Spleen (tissue), 11 donors: ENCODE results near the gene MAP3K19. TPM values are rescaled to one million over a fixed set of nuclear protein-coding genes. Genes with fewer than 3 reads are reported as not detected.

Source experiments
- DNase-seq: peaks from one replicate; pipeline ENCODE4 v3.0.0-alpha.2; 2020
- H3K27ac ChIP-seq, 8 donors: fragments of 200-600 bp; sonication (generic) in 7 of 8; 1 replicate in 4 of 8; 2 replicates in 4 of 8; pipeline versions ENCODE4 v1.5.0 to v1.8.0; 2016 to 2021; ENCODE audit warnings: inconsistent platforms in 4 of 8, mild to moderate bottlenecking in 4 of 8, moderate library complexity in 1 of 8
- H3K27me3 ChIP-seq, 7 donors: fragments of 200-600 bp; sonication (generic) in 6 of 7; replicated peaks in 1 of 7; 1 replicate in 4 of 7; 2 replicates in 3 of 7; pipeline versions ENCODE4 v1.5.0 to v1.8.0; 2016 to 2021; ENCODE audit warnings: inconsistent platforms in 3 of 7, mild to moderate bottlenecking in 1 of 7
- H3K36me3 ChIP-seq, 6 donors: fragments of 200-600 bp; sonication (generic) in 5 of 6; 1 replicate in 4 of 6; 2 replicates in 2 of 6; pipeline versions ENCODE4 v1.5.0 to v1.8.0; 2016 to 2021; ENCODE audit warnings: inconsistent platforms in 2 of 6
- H3K4me1 ChIP-seq, 6 donors: fragments of 200-600 bp; sonication (generic) in 5 of 6; 1 replicate in 3 of 6; 2 replicates in 3 of 6; pipeline versions ENCODE4 v1.5.0 to v1.8.0; 2016 to 2021; ENCODE audit warnings: inconsistent platforms in 3 of 6
- H3K4me3 ChIP-seq, 8 donors: fragments of 200-600 bp; sonication (generic) in 7 of 8; 1 replicate in 4 of 8; 2 replicates in 4 of 8; pipeline versions ENCODE4 v1.5.0 to v1.8.0; 2016 to 2021; ENCODE audit warnings: inconsistent platforms in 4 of 8, mild to moderate bottlenecking in 4 of 8, moderate library complexity in 2 of 8
- H3K9me3 ChIP-seq, 8 donors: fragments of 200-600 bp; sonication (generic) in 7 of 8; 1 replicate in 4 of 8; 2 replicates in 4 of 8; pipeline versions ENCODE4 v1.5.0 to v1.8.0; 2016 to 2021; ENCODE audit warnings: inconsistent platforms in 4 of 8
- POLR2A ChIP-seq, 3 donors: fragments of 450-650 bp; IDR thresholded peaks; one replicate each; pipeline ENCODE4 v1.5.1; 2017; ENCODE audit warnings: antibody characterized with exemption in 3 of 3, mild to moderate bottlenecking in 1 of 3
- POLR2AphosphoS5 ChIP-seq, 3 donors: sonication (generic); formaldehyde crosslinking; IDR thresholded peaks; one replicate each; pipeline ENCODE4 v1.5.1; 2017; ENCODE audit warnings: antibody characterized with exemption in 3 of 3
- WGBS, 5 donors: extraction: QIAGEN DNeasy Blood & Tissue Kit in 3 of 5; methylation state at CpG; one replicate each; pipeline versions ENCODE4 v1.1.5 to v1.1.7; 2013 to 2018; 5-methylcytosine and 5-hydroxymethylcytosine counted together
- intact Hi-C: fragments of 100-400 bp; cut with DNase I; formaldehyde crosslinking; loops from one replicate; pipeline ENCODE4 v1.15.0; 2023; ENCODE audit warnings: low total_unique reads
- polyA plus RNA-seq, 3 donors: library from polyadenylated mRNA; stranded (reverse); fragments of 200-250 nt; gene quantifications; one replicate each; pipeline ENCODE4 v1.2.1, GENCODE V29; 2013
- total RNA-seq, 7 donors: library from RNA; depleted of rRNA in 3 of 7; stranded (reverse); fragments of >200 nt in 3 of 7; fragmentation: NEBNext Ultra II Directional in 4 of 7; extraction: Animal tissue kit (Norgen Biotek cat#: 25700) in 4 of 7; gene quantifications; one replicate each; pipeline versions ENCODE4 v1.1.0 to v1.2.1, GENCODE V29; 2016 to 2021
- TF ChIP-seq, protein P1 (sequence below), 11 experiments: fragments of 200-600 bp in 7 of 11; fragments of 450-650 bp in 4 of 11; sonication (generic) in 4 of 11; IDR thresholded peaks in 8 of 11; conservative IDR thresholded peaks in 3 of 11; 1 replicate in 7 of 11; 2 replicates in 4 of 11; pipeline versions ENCODE4 v1.4.0 to v1.8.0; 2016 to 2021; ENCODE audit warnings: antibody characterized with exemption in 11 of 11, inconsistent platforms in 4 of 11, mild to moderate bottlenecking in 1 of 11
- donor health status: healthy with polysubstance abuse.
- donor health status: DM: no; HTN: no; CAD: no; lungs with moderate emphysema.
- donor health status: DM: no; HTN: no; CAD: no.
- donor health status: Bipolar disorder and iron deficiency.
- donor health status: healthy.
- donor health status: DM: no; HTN: no; CAD: no.
- donor health status: DM: yes; HTN: yes; CAD: no.

Gene MAP3K19
- total and polyA plus RNA-seq, 10 donors: not detected

DNA sequence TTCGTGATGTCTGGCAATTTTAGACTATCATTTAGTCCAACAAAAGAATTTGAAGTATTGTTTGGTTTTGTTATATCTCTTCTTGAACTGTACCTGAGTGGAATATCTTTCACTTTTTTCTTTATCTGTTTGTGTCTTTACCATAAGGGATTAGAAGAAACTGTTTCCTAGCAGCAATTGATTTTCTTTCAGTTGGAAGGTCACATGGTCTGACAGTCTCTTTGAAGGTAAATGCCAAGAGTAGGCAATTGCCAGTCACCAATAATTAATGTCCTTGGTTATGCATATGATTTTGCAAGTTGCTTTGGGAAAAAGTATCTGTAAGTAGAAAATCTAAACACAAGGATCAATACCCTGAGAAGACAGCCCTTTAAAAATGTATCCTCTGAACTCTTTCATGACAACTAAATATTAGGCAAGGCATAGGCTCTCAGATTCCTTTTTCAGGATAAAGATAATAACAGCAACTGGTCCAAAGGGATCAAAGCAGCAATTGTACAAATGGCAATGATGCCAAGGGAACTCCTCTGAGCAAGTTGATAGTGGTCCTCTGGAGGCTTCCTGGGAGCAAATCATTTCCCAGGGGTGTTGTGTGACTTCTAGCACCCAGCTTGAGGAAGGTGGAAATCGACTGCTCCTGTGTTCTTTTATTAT lies 17.6 kb downstream of the MAP3K19 start:
- no peak for DNase-seq
- Histone ChIP-seq H3K36me3 (no peaks in the 10 kb centered on the region), H3K9me3 (no peaks in the 10 kb centered on the region), H3K27me3 (peaks cover 0 to 5% (median 0%) of the 10 kb centered on the region in 7 donors), H3K4me3 (no peak overlapping the region), H3K27ac (no peak overlapping the region), H3K4me1 (no peaks in the 10 kb centered on the region)
- TF ChIP-seq, protein P1, sequence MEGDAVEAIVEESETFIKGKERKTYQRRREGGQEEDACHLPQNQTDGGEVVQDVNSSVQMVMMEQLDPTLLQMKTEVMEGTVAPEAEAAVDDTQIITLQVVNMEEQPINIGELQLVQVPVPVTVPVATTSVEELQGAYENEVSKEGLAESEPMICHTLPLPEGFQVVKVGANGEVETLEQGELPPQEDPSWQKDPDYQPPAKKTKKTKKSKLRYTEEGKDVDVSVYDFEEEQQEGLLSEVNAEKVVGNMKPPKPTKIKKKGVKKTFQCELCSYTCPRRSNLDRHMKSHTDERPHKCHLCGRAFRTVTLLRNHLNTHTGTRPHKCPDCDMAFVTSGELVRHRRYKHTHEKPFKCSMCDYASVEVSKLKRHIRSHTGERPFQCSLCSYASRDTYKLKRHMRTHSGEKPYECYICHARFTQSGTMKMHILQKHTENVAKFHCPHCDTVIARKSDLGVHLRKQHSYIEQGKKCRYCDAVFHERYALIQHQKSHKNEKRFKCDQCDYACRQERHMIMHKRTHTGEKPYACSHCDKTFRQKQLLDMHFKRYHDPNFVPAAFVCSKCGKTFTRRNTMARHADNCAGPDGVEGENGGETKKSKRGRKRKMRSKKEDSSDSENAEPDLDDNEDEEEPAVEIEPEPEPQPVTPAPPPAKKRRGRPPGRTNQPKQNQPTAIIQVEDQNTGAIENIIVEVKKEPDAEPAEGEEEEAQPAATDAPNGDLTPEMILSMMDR (IDR thresholded peaks at IDR 0.05 in 8 of 11, conservative IDR thresholded peaks at IDR 0.05 in 3 of 11): no peak
- TF ChIP-seq POLR2A (IDR thresholded peaks at IDR 0.05) (no peak), POLR2AphosphoS5 (IDR thresholded peaks at IDR 0.05) (no peak)
- intact Hi-C loops: no loop called here
- WGBS, 5 donors: 72 to 80% (median 77%) methylated on average over 2 of the region's 2 CpGs

DNA sequence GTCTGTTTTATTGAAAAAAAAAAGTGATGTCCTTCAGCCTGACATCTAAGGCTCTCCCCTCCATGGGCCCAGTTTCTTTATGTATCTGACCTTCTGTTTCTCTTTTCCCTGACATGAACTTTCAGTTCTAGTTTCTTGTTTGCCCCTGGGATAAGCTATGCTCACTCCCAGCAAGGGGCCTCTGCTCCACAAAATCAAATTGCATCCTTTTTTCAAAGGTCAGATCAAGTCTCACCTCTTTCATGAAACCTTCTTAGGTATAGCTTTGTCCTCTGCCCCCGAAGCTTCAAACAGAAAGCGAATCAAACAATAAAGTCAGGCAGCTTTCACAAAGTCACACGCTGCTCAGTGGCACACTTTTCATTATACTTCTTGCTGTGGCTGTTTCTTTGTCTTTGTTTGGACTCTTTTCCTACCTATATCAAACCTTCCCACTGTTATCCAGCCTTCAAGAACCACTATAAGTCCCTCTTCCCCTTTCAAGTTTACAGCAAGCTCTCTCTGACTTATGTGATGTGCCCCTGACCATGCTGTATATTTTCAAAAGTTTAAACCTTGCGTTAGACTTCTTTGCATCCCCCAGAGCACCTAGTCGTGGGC lies 23.3 kb downstream of the MAP3K19 start:
- no peaks in the 10 kb centered on the region for H3K4me1 ChIP-seq
- WGBS, 5 donors: 87 to 91% (median 89%) methylated on average over 5 of the region's 5 CpGs
- no peak overlapping the region for H3K27ac ChIP-seq
- TF ChIP-seq POLR2AphosphoS5 (IDR thresholded peaks at IDR 0.05) (no peak), POLR2A (IDR thresholded peaks at IDR 0.05) (no peak)
- TF ChIP-seq, protein P1 (IDR thresholded peaks at IDR 0.05 in 8 of 11, conservative IDR thresholded peaks at IDR 0.05 in 3 of 11): no peak
- no peak overlapping the region for H3K4me3 ChIP-seq
- DNase-seq: no peak
- H3K36me3 ChIP-seq: no peaks in the 10 kb centered on the region
- intact Hi-C loops: no loop called here
- peaks cover 0 to 5% (median 0%) of the 10 kb centered on the region in 7 donors for H3K27me3 ChIP-seq
- H3K9me3 ChIP-seq: peaks cover 0 to 5% (median 0%) of the 10 kb centered on the region in 8 donors

DNA sequence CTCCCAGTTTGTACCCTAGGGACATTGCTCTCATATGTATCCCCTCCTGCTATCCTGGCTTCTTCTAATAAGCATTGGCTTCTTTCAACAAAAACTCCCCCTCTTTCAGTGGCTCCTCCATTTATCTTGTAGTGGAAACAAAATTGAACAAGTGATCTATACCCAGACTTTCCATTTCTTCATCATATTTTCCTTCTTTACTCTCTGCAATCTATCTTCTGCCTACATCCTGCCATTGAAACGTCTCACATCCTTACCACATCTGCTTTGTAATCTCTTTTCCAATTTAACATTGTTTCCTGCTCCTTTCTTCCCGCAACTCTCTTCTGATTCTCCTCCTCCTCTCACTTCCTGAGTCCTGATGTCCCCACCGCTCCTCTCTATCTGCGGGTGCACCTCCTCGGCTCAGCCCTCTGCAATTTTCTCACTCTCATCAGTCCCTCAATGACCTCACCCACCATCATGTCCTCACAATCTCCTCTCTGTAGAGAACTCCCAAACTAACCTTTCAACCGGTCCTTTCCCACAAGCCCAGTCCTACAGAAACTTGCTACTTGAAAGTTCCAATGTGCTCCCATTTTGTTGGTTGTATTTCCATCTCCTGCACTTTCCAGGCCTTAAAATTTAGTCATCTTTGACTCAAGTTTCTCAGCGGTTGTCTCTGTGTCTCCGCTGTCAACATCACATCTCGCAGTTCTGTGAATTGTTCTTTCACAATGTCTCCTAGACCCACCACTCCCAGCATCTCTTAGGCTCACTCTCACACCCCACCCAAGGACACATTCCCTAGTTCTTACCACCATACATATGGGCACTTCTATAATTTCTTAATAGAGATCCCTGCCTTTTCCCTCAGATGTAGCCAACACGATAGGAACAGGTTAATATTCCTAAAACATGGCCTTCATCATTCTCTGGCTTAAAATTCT lies 24.0 kb downstream of the MAP3K19 start:
- no peaks in the 10 kb centered on the region for H3K4me1 ChIP-seq
- H3K9me3 ChIP-seq: peaks cover 0 to 5% (median 0%) of the 10 kb centered on the region in 8 donors
- no peak overlapping the region for H3K27ac ChIP-seq
- no peak for DNase-seq
- peaks cover 0 to 4% (median 0%) of the 10 kb centered on the region in 7 donors for H3K27me3 ChIP-seq
- no peak overlapping the region for H3K4me3 ChIP-seq
- TF ChIP-seq, protein P1 (IDR thresholded peaks at IDR 0.05 in 8 of 11, conservative IDR thresholded peaks at IDR 0.05 in 3 of 11): no peak
- no peak for TF ChIP-seq POLR2AphosphoS5 (IDR thresholded peaks at IDR 0.05)
- no peak for TF ChIP-seq POLR2A (IDR thresholded peaks at IDR 0.05)
- WGBS, 5 donors: 69 to 85% (median 79%) methylated on average over 10 of the region's 10 CpGs
- H3K36me3 ChIP-seq: no peaks in the 10 kb centered on the region
- intact Hi-C loops: no loop called here
